ENCODE results near the gene SORBS2.

- TF ChIP-seq REST (IDR thresholded peaks at IDR 0.05) (no peak), POLR2A (IDR thresholded peaks at IDR 0.05; ENCODE audit: low read length) (no peak), CTCF (IDR thresholded peaks at IDR 0.05) (no peak), FOSB (CRISPR knock-in tag; IDR thresholded peaks at IDR 0.05) (no peak)
These were observed 166.6 kb downstream of the SORBS2 start for GRCh38 chr4:185645403-185645802.
